Endothelial cell of hepatic sinusoid (primary cell): Measurements from ENCODE around the gene IFNA14.
"Not testable (repeated sequence)": the region's sequence is repeated elsewhere in the genome, so short reads cannot be mapped to it uniquely, and the experiment has no call there.

Experiments used
- in situ Hi-C: cut with HindIII; loops from 2 replicates; pipeline ENCODE4 v1.10.0; 2017; ENCODE audit warnings: low sequenced_read_pairs

The IFNA14 gene

GRCh38 chr9:21228122-21228521, 11.7 kb downstream of the IFNA14 start, which contains the start of gene IFNA17:
TSS of gene IFNA17 (minus strand) at chr9:21228222. CDS start at chr9:21228173, 49 bp downstream.
- in situ Hi-C loops, result loop anchor here (25.0 kb wide), 1 partner anchor 91 kb away; the partner anchor contains the start of gene IFNW1

- in situ Hi-C loops, result not testable (repeated sequence)
Observed at GRCh38 chr9:21217211-21217610, 22.6 kb downstream of the IFNA14 start, which contains the start of gene IFNA16. TSS of gene IFNA16 (minus strand) at chr9:21217311. CDS start at chr9:21217305, 6 bp downstream.

- in situ Hi-C loops, result not testable (repeated sequence)
Observed at GRCh38 chr9:21213411-21214326, 26.1 kb downstream of the IFNA14 start.

- in situ Hi-C loops, result not testable (repeated sequence)
Observed at GRCh38 chr9:21212160-21212559, 27.6 kb downstream of the IFNA14 start.

GRCh38 chr9:21210782-21211181, 29.0 kb downstream of the IFNA14 start:
- in situ Hi-C loops, result not testable (repeated sequence)

GRCh38 chr9:21210311-21210710, 29.5 kb downstream of the IFNA14 start:
- in situ Hi-C loops, result no loop called here

GRCh38 chr9:21207043-21207442, 32.8 kb downstream of the IFNA14 start, which contains the start of gene IFNA10:
TSS of gene IFNA10 (minus strand) at chr9:21207143. CDS start at chr9:21207097, 46 bp downstream.
- in situ Hi-C loops, result not testable (repeated sequence)

- in situ Hi-C loops, result no loop called here
Observed at GRCh38 chr9:21205204-21205603, 34.6 kb downstream of the IFNA14 start.

- in situ Hi-C loops, result not testable (repeated sequence)
Observed at GRCh38 chr9:21202105-21202504, 37.7 kb downstream of the IFNA14 start, which contains the start of gene IFNA7. TSS of gene IFNA7 (minus strand) at chr9:21202205. CDS start at chr9:21202165, 40 bp downstream.

GRCh38 chr9:21194867-21195776, 44.7 kb downstream of the IFNA14 start:
- in situ Hi-C loops, result not testable (repeated sequence)
